Non-pigmented ciliary epithelial cell (primary cell): Measurements from ENCODE around the gene SERPINA6.
"Not testable (repeated sequence)": the region's sequence is repeated elsewhere in the genome, so short reads cannot be mapped to it uniquely, and the experiment has no call there.

Source experiments
- DNase-seq: peaks from one replicate; pipeline ENCODE4 v3.0.0-alpha.2; 2010; ENCODE audit warnings: low read depth

The SERPINA6 gene

DNA sequence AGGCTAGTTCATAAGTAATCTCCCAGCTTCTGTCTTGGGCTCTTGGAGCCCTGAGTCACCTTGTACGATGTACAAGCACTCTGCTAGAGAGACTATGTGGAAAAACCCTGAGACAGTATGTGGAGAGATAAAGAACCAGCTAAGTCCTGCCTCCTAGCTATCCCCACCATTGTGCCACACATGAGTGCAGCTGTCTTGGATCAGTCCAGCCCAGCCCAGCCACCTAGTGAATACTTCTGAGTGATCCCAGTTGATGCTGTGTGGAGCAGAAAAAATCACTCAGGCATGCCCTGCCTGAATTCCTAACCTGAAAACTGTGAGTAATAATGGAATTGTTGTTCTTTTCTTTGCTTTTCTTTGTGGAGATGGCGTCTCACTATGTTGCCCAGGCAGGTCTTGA is 5.1 kb upstream of the SERPINA6 start:
- no peak for DNase-seq

DNA sequence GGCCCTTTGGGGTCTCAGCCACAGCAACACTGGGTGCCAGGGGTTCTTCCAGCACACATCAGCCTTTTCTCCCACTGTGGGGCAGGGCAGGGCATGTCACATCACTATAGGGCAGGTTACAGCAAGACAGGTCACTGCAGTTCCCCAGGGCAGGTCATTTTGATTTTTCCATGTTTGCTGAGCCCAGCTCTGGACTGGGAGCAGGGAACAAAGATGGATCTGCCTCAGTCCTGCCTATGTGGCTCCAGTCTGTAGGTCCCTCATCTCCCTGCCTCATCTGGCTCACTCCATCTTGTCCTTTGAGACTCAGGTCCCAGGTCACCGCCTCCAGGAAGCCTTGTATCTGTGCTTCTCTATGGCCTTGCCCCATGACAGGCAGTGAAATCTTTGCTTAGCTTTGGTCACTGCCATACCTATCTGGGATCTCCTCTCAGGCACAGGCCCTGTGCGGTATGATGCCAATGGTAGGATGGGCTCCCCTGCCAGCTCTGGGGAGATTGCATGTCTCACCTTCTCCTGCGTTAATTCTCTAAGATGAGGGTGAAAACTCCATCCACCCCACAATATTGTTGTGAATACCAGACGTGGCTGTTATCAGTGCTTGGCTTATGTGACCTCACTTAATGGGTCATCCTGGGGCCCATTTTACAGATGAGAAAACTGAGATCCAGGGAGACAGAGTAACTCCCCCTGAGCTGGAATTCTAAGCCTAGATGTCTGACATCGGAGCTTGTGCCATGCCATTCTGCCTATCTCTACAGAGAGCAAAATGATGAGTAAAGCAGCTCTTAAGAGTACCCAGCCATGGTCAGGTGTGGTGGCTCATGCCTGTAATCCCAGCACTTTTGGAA is 1.5 kb downstream of the SERPINA6 start:
- no peak for DNase-seq

- no peak for DNase-seq
These were observed 2.9 kb downstream of the SERPINA6 start for GRCh38 chr14:94320243-94320642.

DNA sequence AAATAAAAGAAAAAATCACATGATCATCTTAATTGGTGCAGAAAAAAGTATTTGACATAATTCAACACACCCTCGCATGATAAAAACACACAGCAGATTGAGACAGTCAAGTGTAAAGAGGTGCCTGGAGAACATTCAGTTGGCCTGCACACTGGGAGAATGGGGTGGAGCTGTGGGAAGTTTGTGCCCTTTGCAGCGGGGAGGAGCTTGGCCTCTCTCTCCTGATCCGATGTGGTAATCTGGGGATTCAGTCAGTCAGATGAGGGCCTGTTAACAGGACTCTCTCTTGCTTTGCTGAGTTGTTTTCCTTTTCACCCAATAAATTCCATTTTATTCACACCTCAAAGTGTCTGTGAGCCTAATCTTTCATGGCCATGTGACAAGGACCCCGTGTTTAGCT is 5.9 kb downstream of the SERPINA6 start:
- DNase-seq = no peak

DNA sequence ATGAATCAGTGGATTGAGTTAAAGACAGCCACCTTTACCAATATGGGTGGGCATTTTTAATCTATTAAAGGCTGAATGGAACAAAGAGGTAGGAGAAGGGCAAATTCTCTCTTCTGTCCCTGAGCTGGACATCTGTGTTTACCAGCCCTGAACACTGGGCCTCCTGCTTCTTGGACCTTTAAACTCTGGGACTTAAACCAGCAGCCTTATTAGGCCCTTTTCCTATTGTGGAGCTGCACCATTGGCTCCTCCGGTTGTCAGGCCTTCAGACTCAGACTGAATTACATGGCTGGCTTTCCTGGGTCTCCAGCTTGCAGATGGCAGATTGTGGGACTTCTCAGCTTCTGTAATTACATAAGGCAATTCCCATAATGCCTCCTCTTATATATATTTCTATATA is 6.4 kb downstream of the SERPINA6 start:
- no peak for DNase-seq

GRCh38 chr14:94314890-94315289 is 8.2 kb downstream of the SERPINA6 start:
- no peak for DNase-seq

DNA sequence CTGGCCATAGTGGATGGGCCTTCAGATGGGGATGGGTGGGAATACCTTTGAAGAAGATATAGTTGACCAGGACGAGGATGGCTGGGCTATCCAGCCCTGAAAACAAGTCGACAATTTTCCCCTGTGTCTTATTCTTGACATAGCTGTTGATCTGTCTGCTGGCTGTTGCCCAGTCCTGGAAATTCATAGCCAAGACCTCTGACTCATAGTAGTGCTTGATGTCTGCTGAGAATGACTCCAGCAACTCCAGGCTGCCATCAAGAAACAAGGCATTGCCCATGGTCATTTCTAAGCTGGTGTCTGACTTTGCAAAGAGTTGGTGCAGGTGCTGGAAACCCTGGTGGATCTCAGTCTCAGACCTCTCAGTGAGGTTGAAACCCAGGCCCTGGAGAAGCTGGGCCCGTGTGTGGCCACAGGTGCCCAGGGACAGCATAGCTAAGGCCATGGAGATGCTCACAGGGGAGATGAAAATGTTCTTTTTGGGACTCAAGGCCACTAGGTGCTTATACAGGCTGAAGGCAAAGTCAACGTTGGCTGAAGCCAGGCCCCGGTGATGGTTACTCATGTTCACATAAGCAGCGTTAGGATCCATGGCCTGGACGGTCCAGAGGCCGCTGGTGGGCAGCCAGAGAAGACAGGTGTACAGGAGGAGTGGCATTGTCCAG is 9.0 kb downstream of the SERPINA6 start:
- DNase-seq = no peak

- no peak for DNase-seq
These were observed 10.5 kb downstream of the SERPINA6 start for GRCh38 chr14:94312481-94313246.

DNA sequence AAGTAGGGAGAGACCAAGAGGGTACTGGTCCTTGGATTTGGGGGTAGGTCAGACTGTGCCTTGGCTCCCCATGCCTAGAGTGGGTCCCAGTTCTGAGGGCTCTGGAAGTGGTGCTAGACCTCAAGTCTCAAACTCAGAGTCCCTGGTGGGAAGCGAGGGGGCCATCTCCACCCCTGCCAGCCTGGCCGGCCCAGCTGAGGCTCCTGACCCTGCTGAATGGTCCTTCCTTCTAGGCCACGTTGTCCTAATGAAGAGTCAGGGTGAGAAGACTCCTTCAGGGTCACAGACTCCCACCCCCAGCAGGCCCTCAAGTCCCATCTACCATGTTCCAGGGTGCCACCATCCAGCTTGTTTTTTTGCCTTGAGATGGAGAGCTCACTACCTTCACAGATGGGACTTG is 12.9 kb downstream of the SERPINA6 start:
- no peak for DNase-seq

DNA sequence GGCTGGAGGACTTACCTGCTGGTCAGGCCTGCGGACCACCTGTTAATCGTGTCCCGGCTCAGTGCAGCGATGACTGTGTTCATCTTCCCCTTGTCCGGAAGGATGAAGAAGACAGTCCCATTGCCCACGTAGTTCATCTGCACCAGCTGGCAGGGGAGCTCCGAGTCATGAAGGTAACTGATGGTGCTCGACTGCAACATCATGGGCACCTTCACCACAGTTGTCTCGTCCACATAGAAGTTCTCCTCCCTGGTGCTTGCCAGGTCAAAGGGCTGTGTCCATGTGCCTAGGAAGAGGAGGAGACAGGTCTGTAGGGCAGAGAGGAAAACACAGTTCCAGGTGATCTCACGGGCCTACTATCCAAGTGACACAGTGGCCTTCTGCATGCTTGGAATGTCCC is 13.4 kb downstream of the SERPINA6 start:
- DNase-seq = no peak

- DNase-seq = no peak
These were observed 15.6 kb downstream of the SERPINA6 start for GRCh38 chr14:94307410-94307992.

DNA sequence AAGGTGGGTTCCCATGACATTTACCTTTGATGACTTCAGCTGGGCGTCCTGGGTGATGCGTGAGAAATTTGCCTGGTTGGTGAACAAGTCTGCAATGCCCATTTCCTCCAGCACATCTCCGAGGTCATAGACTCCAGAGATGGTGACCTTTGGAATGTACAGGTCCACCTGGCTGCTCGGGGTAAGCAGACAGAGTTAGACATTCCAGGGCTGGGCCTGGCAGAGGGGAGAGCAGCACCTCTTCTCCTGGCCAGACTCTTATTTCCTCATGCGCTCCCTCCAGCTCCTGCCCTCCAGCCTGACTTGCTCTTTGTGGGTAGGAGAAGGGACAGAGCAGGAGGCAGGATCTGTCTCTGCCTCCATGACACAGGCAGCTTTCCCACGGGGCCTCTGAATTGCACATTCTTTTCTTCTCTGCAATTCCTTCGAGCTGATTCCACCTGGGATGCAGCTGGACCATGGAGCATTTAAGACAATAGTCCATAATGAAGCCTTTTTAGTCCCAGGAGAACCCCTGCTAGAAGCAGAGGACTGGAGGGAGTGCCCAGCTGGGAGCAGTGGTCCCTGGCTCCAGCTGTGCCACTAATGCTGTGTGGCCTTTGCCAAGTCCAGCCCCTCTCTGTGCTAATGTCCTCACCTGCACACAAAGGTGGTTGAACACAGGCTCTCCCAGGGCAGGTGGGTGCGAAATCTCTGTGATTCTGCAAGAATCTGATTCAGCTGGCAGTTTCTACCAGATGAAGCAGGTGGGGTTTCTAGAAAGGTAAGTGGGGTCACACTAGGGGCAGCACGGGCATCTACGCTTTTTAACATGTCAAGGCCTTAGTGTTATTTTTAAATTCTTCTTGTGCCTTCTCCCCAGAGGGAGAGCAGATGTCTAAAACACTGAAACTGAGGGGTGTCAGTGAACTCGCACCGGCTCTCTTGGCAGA is 16.8 kb downstream of the SERPINA6 start:
- DNase-seq = no peak

DNA sequence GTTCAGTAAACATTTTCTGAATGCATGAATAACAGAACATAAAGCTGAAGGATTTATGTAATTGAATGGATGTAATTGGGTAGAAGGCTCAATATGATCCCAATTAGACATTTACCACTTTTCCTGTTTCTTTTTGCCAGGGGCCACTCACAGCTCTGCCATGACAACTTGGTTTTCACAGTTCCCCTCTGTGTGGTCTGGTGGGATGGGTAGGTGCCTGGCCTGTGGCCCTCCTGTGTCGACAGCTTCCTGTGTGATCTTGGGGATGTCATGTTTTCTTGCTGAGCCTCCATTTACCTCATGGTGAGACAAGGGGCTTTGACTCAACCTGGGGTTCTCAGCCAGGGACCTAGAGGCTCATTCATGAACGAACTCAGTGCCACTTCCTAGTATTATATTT is 17.5 kb downstream of the SERPINA6 start:
- DNase-seq = no peak

- no peak for DNase-seq
These were observed 18.9 kb downstream of the SERPINA6 start for GRCh38 chr14:94304243-94304642.

DNA sequence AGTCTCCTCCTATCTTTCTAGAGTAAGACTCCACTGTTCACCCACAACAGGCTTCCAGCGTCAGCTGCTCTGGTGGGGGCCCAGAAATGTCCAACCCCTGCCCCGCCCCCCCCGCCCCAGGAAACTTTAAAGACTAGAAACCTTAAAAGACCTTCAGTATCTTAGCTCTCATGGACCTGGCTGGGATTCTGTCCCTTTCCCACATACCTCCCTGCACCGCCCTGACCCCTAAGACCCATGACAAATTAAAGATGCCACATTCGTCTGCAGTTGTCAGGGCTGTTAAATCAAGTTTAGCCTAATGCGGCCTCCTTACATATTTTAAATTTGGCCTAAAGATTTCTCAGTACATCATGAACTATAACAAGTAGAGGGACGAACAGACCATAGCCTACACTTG is 20.0 kb downstream of the SERPINA6 start:
- no peak for DNase-seq

- no peak for DNase-seq
These were observed 25.0 kb downstream of the SERPINA6 start for GRCh38 chr14:94298130-94298529.

- DNase-seq = not testable (repeated sequence)
These were observed 27.0 kb downstream of the SERPINA6 start for GRCh38 chr14:94296181-94296545.

GRCh38 chr14:94295360-94296180 is 27.6 kb downstream of the SERPINA6 start:
- DNase-seq = no peak

GRCh38 chr14:94293578-94293924 is 29.6 kb downstream of the SERPINA6 start:
- no peak for DNase-seq

- DNase-seq = no peak
These were observed 30.1 kb downstream of the SERPINA6 start, which contains the start of gene SERPINA10 for GRCh38 chr14:94292872-94293577. Gene SERPINA10 (minus strand): TSS chr14:94293268. CDS start chr14:94290593, 2,675 bp downstream.
